Peyer's patch (tissue), 4 donors: ENCODE results near the gene SMAD6.

Source experiments
- CTCF ChIP-seq, 6 experiments: fragments of 450-650 bp in 4 of 6; fragments of 200-600 bp in 2 of 6; sonication (generic) in 1 of 6; IDR thresholded peaks; one replicate each; pipeline ENCODE4 v1.5.1; 2017 to 2019; ENCODE audit warnings: antibody characterized with exemption in 6 of 6, mild to moderate bottlenecking in 3 of 6, moderate library complexity in 1 of 6
- POLR2A ChIP-seq, 2 donors: fragments of 450-650 bp; IDR thresholded peaks; one replicate each; pipeline ENCODE4 v1.5.1; 2017; ENCODE audit warnings: antibody characterized with exemption in 2 of 2, mild to moderate bottlenecking in 2 of 2, moderate library complexity in 2 of 2

DNA sequence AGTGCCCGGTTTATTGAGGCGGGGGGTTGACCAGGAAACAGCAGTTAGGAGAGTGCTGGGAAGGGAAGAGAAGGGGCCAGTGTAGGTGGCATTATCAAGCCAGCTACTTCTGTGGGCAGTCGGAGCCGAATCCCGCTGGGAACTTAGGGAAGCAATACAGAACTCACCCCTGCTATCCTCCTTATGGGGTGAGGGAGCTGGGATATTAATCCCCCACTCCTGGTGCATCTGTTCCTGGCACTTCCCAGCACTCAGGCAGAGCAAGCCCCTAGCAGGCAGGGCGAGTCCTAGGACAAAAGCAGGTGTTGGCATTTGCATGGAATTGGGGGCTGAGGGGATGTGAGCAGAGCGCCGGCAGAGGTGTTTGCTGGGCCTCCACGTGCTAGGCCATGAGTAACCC, 48.6 kb downstream of the SMAD6 start:
- TF ChIP-seq CTCF (IDR thresholded peaks at IDR 0.05) (no peak), POLR2A (IDR thresholded peaks at IDR 0.05) (no peak)
